ENCODE measurements around the gene GLI3.

Gene GLI3

GRCh38 chr7:42253316-42253715 lies 16.3 kb upstream of the GLI3 start:
- no peaks in the 10 kb centered on the region for H3K9me3 ChIP-seq (ENCODE audit: severe bottlenecking)
- no peak overlapping the region for H3K27ac ChIP-seq
- TF ChIP-seq, protein P1, sequence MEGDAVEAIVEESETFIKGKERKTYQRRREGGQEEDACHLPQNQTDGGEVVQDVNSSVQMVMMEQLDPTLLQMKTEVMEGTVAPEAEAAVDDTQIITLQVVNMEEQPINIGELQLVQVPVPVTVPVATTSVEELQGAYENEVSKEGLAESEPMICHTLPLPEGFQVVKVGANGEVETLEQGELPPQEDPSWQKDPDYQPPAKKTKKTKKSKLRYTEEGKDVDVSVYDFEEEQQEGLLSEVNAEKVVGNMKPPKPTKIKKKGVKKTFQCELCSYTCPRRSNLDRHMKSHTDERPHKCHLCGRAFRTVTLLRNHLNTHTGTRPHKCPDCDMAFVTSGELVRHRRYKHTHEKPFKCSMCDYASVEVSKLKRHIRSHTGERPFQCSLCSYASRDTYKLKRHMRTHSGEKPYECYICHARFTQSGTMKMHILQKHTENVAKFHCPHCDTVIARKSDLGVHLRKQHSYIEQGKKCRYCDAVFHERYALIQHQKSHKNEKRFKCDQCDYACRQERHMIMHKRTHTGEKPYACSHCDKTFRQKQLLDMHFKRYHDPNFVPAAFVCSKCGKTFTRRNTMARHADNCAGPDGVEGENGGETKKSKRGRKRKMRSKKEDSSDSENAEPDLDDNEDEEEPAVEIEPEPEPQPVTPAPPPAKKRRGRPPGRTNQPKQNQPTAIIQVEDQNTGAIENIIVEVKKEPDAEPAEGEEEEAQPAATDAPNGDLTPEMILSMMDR (IDR thresholded peaks at IDR 0.05; ENCODE audit: low read depth, low read length): no peak
- no peaks in the 10 kb centered on the region for H3K36me3 ChIP-seq
- no peak for DNase-seq
- no peaks in the 10 kb centered on the region for H3K27me3 ChIP-seq (ENCODE audit: insufficient read depth, low read depth, severe bottlenecking)
- no peak overlapping the region for H3K4me3 ChIP-seq (ENCODE audit: low read depth, low read length)

- Histone ChIP-seq H3K4me3 (ENCODE audit: low read depth, low read length) (no peak overlapping the region), H3K27me3 (ENCODE audit: insufficient read depth, low read depth, severe bottlenecking) (no peaks in the 10 kb centered on the region), H3K27ac (no peak overlapping the region), H3K9me3 (ENCODE audit: severe bottlenecking) (no peaks in the 10 kb centered on the region), H3K36me3 (no peaks in the 10 kb centered on the region)
- DNase-seq: no peak
- TF ChIP-seq, protein P1 (IDR thresholded peaks at IDR 0.05; ENCODE audit: low read depth, low read length): no peak
Measured at GRCh38 chr7:42250411-42250810, 13.4 kb upstream of the GLI3 start.

DNA sequence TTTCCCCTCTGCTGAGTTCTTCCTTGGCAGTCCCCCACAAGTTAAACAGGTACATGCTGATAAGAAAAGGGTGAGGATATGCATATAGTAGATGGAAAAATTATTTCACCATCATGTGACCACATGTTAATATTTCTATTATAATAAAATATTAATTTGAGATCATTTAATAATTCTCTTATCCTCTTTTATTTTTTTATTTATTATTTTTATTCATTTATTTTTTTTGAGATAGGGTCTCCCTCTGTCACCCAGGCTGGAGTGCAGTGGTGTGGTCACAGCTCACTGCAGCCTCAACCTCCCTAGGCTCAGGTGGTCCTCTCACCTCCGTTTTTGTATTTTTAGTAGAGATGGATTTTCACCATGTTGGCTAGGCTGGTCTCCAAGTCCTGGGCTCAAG lies 11.6 kb upstream of the GLI3 start:
- no peaks in the 10 kb centered on the region for H3K36me3 ChIP-seq
- H3K27me3 ChIP-seq (ENCODE audit: insufficient read depth, low read depth, severe bottlenecking): peaks cover 2% of the 10 kb centered on the region
- no peaks in the 10 kb centered on the region for H3K9me3 ChIP-seq (ENCODE audit: severe bottlenecking)
- no peak overlapping the region for H3K4me3 ChIP-seq (ENCODE audit: low read depth, low read length)
- no peak overlapping the region for H3K27ac ChIP-seq
- TF ChIP-seq, protein P1 (IDR thresholded peaks at IDR 0.05; ENCODE audit: low read depth, low read length): no peak
- DNase-seq: no peak

- DNase-seq: no peak
- Histone ChIP-seq H3K4me3 (ENCODE audit: low read depth, low read length) (no peak overlapping the region), H3K27ac (no peak overlapping the region), H3K36me3 (no peaks in the 10 kb centered on the region), H3K27me3 (ENCODE audit: insufficient read depth, low read depth, severe bottlenecking) (peaks cover 8% of the 10 kb centered on the region), H3K9me3 (ENCODE audit: severe bottlenecking) (no peaks in the 10 kb centered on the region)
- TF ChIP-seq, protein P1 (IDR thresholded peaks at IDR 0.05; ENCODE audit: low read depth, low read length): no peak
Measured at GRCh38 chr7:42247301-42247700, 10.3 kb upstream of the GLI3 start.

DNA sequence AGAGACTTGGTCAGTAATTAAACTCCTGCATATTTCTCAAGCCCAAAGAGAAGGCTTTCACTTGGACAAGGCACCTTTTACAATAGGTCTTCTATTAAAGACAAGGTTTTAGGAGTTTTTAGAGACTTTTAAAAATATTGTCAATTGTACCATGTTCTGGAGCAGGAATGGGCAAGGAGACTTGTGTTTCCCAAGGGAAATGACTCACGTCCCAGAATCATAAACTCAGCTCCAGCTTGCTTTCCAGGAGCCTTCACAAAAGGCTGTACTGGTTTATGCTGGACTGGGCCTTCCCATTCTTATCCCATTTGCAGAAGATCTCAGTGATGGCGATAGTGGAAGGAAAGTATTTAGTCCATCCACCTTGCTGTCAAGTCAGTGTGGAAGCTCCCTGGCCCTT lies 7.8 kb upstream of the GLI3 start:
- Histone ChIP-seq H3K9me3 (ENCODE audit: severe bottlenecking) (no peaks in the 10 kb centered on the region), H3K27me3 (ENCODE audit: insufficient read depth, low read depth, severe bottlenecking) (peaks cover 18% of the 10 kb centered on the region), H3K27ac (no peak overlapping the region), H3K36me3 (no peaks in the 10 kb centered on the region), H3K4me3 (ENCODE audit: low read depth, low read length) (no peak overlapping the region)
- DNase-seq: no peak
- TF ChIP-seq, protein P1 (IDR thresholded peaks at IDR 0.05; ENCODE audit: low read depth, low read length): no peak

GRCh38 chr7:42242381-42242780 lies 5.4 kb upstream of the GLI3 start:
- H3K27ac ChIP-seq: no peak overlapping the region
- no peak overlapping the region for H3K4me3 ChIP-seq (ENCODE audit: low read depth, low read length)
- TF ChIP-seq, protein P1 (IDR thresholded peaks at IDR 0.05; ENCODE audit: low read depth, low read length): no peak
- H3K27me3 ChIP-seq (ENCODE audit: insufficient read depth, low read depth, severe bottlenecking): peaks cover 26% of the 10 kb centered on the region
- no peaks in the 10 kb centered on the region for H3K9me3 ChIP-seq (ENCODE audit: severe bottlenecking)
- no peak for DNase-seq
- H3K36me3 ChIP-seq: no peaks in the 10 kb centered on the region
